C4-2B (cell line): ENCODE results near the gene ASB10.

Experiments
- H3K27ac ChIP-seq: fragments of 450-650 bp; 2 replicates; pipeline ENCODE4 v1.5.1; 2017
- CTCF ChIP-seq: fragments of 450-650 bp; conservative IDR thresholded peaks from 2 replicates; pipeline ENCODE4 v1.5.1; 2017; ENCODE audit warnings: mild to moderate bottlenecking
- ZFX ChIP-seq: fragments of 450-650 bp; IDR thresholded peaks from 2 replicates; pipeline ENCODE4 v1.6.1; 2017

Gene ASB10

GRCh38 chr7:151129117-151129959 lies 57.7 kb downstream of the ASB10 start:
- no peak overlapping the region for H3K27ac ChIP-seq
- TF ChIP-seq CTCF (no peak), ZFX (no peak)

GRCh38 chr7:151128716-151129115 lies 58.3 kb downstream of the ASB10 start:
- TF ChIP-seq CTCF (no peak), ZFX (no peak)
- no peak overlapping the region for H3K27ac ChIP-seq

GRCh38 chr7:151128144-151128543 lies 58.9 kb downstream of the ASB10 start:
- TF ChIP-seq ZFX (no peak), CTCF (no peak)
- no peak overlapping the region for H3K27ac ChIP-seq

- no peak for TF ChIP-seq ZFX
- H3K27ac ChIP-seq: peak overlapping the region; percentile 75
Observed at GRCh38 chr7:151126491-151127137, 60.4 kb downstream of the ASB10 start.

- peak overlapping the region; percentile 75 for H3K27ac ChIP-seq
- no peak for TF ChIP-seq CTCF
Observed at GRCh38 chr7:151125846-151126481, 61.1 kb downstream of the ASB10 start.
